Activated naive CD8-positive, alpha-beta T cell (primary cell): ENCODE measurements around the gene MRGPRE.
"Not testable (repeated sequence)": the region's sequence is repeated elsewhere in the genome, so short reads cannot be mapped to it uniquely, and the experiment has no call there.

Experiments
- H3K27ac Mint-ChIP-seq: one replicate; pipeline ENCODE4 v1.8.0; 2021; ENCODE audit warnings: mixed read lengths
- H3K27me3 Mint-ChIP-seq: one replicate; pipeline ENCODE4 v1.8.0; 2021; ENCODE audit warnings: mixed read lengths
- H3K36me3 Mint-ChIP-seq: one replicate; pipeline ENCODE4 v1.8.0; 2021; ENCODE audit warnings: mixed read lengths
- H3K4me1 Mint-ChIP-seq: one replicate; pipeline ENCODE4 v1.8.0; 2021; ENCODE audit warnings: low read depth, mixed read lengths
- H3K4me3 Mint-ChIP-seq: one replicate; pipeline ENCODE4 v1.8.0; 2021; ENCODE audit warnings: mild to moderate bottlenecking, mixed read lengths
- H3K9me3 Mint-ChIP-seq: one replicate; pipeline ENCODE4 v1.8.0; 2021; ENCODE audit warnings: low read depth, mixed read lengths

MRGPRE gene

DNA sequence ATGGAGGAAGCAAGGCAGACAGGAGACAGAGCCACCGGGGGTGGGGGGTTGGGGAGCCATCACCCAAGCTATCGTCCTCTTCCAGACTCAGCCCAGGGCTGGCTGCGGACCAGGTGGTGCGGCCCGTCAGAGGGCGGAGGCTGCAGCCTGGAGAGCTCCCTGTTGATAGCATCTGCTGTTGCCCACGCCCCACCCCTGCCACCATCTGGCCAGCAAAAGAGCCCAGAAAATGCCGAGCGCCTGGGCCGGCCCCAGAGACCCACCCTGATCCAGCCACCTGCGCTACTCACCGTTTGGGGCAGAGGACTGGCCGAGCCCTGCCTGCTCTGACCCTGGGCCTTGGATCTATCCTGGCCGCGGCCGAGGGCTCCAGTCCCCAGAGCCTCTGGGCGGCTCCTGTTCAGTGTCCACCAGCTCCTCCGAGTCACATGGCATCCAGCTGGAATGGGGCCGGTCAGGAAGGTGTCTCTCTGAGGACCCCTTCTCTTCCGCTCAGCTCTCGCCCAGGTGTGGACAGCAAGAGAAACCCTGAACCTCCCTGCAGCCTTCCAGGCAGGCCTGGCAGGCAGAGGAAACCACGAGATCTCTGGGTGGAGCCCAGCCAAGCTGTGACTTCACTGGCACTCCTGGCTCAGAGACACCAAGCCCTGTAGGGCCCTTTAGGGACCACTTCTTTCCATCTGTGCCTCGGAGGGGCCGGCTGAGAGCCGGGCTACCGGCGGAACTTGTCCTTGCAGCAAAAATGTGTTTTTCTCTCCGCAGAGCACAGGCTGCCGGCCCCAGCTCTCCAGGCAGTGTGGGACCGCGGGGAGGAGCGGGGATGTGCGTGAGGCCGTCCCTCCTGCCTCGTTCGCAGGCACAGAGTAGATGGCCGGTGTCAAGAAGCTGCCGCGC lies at the start of gene MRGPRE:
TSS of gene MRGPRE (minus strand) at position 567 of the 894 bp plus-strand sequence. CDS start 3,618 bp downstream, outside the sequence.
- Mint-ChIP-seq H3K36me3 (no peaks in the 10 kb centered on the region), H3K27ac (no peak within 1 kb of the TSS), H3K9me3 (no peaks in the 10 kb centered on the region), H3K4me3 (no peak within 1 kb of the TSS), H3K4me1 (no peaks in the 10 kb centered on the region), H3K27me3 (no peaks in the 10 kb centered on the region)

DNA sequence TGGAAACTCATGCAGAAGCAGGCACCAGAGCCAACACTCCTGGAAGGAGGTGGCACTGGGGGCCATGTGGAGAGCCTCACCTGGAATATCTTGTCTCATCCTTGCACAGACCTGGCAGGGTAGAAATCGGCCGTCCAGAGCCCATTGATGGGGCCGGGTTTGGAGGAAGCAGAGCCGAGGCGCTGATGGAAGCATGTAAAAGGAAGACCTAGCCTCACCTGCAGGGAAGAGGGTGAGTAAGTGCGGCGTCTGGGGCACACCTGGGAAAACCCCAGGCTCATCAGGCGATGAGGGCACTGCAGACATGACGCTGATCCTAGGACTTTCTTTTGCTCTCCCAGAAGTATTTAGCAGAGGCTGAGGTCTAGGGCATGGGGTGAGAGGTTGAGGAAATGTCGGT lies 48.9 kb upstream of the MRGPRE start:
- H3K4me3 Mint-ChIP-seq, H3K9me3 Mint-ChIP-seq, H3K36me3 Mint-ChIP-seq, H3K27me3 Mint-ChIP-seq, H3K4me1 Mint-ChIP-seq, H3K27ac Mint-ChIP-seq: not testable (repeated sequence)

- H3K4me1 Mint-ChIP-seq, H3K9me3 Mint-ChIP-seq, H3K27ac Mint-ChIP-seq, H3K4me3 Mint-ChIP-seq, H3K27me3 Mint-ChIP-seq, H3K36me3 Mint-ChIP-seq: not testable (repeated sequence)
These were observed 48.4 kb upstream of the MRGPRE start for GRCh38 chr11:3280662-3281061.

DNA sequence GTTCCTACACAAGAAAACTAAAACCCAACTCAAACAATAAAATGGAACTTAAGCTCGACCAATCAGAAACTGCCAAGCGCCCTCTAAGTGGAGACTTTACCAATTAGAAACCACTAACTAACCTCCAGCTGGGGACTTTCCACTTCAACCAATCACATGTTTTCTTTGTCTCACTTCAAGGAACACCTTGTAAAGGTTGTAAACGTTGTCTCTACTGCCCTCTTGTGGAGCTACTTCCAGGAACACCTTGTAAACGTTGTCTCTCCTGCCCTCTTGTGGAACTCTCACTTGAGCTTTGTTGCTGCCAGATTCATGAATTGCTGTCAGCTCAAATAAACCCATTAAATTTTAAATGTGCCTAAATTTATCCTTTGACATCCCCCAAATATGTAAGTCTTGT lies 46.7 kb upstream of the MRGPRE start:
- H3K9me3 Mint-ChIP-seq, H3K4me1 Mint-ChIP-seq, H3K27me3 Mint-ChIP-seq, H3K4me3 Mint-ChIP-seq, H3K36me3 Mint-ChIP-seq, H3K27ac Mint-ChIP-seq: not testable (repeated sequence)

- not testable (repeated sequence) for H3K27me3 Mint-ChIP-seq, H3K36me3 Mint-ChIP-seq, H3K9me3 Mint-ChIP-seq, H3K4me1 Mint-ChIP-seq, H3K4me3 Mint-ChIP-seq, H3K27ac Mint-ChIP-seq
These were observed 41.4 kb upstream of the MRGPRE start for GRCh38 chr11:3273629-3274028.

DNA sequence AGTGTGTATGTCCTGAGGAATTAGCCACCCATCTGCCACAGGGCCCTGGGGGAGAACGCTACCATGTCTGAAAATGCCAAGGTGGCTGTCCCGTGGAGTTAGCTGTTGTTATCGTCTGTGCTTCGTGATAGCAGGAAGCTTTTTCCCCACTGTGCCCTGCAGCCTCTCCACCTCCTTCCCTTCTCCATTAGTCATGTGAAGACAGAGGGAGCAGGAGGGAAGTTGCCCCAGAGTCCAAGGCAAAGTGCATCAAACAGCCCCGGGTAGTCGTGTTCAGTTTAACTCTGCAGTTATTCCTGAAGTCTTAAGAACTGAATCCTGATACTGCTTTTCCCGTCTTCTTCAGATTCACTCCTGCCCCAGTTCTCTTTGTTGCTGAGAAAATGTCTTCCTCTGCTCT lies 30.3 kb upstream of the MRGPRE start:
- H3K27ac Mint-ChIP-seq, H3K27me3 Mint-ChIP-seq, H3K36me3 Mint-ChIP-seq, H3K9me3 Mint-ChIP-seq, H3K4me3 Mint-ChIP-seq, H3K4me1 Mint-ChIP-seq: not testable (repeated sequence)

GRCh38 chr11:3261831-3262230 lies 29.6 kb upstream of the MRGPRE start:
- H3K9me3 Mint-ChIP-seq, H3K4me3 Mint-ChIP-seq, H3K27me3 Mint-ChIP-seq, H3K4me1 Mint-ChIP-seq, H3K27ac Mint-ChIP-seq, H3K36me3 Mint-ChIP-seq: not testable (repeated sequence)

- H3K27me3 Mint-ChIP-seq, H3K36me3 Mint-ChIP-seq, H3K4me1 Mint-ChIP-seq, H3K9me3 Mint-ChIP-seq, H3K27ac Mint-ChIP-seq, H3K4me3 Mint-ChIP-seq: not testable (repeated sequence)
These were observed 25.3 kb upstream of the MRGPRE start for GRCh38 chr11:3257509-3257908.

GRCh38 chr11:3255241-3255640 lies 23.0 kb upstream of the MRGPRE start:
- H3K4me1 Mint-ChIP-seq, H3K4me3 Mint-ChIP-seq, H3K27ac Mint-ChIP-seq, H3K36me3 Mint-ChIP-seq, H3K27me3 Mint-ChIP-seq, H3K9me3 Mint-ChIP-seq: not testable (repeated sequence)

GRCh38 chr11:3254773-3255172 lies 22.6 kb upstream of the MRGPRE start:
- not testable (repeated sequence) for H3K9me3 Mint-ChIP-seq, H3K27ac Mint-ChIP-seq, H3K27me3 Mint-ChIP-seq, H3K36me3 Mint-ChIP-seq, H3K4me1 Mint-ChIP-seq, H3K4me3 Mint-ChIP-seq

DNA sequence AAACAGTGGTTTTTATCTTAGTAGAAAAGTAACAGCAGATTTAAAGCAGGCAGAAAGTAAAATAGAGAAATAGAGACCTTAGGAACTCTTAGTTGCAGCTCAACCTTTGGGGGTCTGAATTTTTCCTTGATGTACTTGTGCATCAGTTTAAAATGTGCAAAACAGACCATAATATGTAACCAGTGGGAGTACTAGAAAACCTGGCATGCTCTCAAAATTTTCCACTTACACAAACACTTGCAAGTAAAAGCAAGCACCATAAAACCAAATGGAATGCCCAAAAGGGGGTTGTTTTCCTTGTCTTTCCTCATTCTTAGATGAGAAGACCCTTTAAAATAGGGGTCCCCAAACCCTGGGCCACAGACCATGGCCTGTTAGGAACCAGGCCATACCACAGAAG lies 12.9 kb upstream of the MRGPRE start:
- Mint-ChIP-seq H3K4me3 (no peak overlapping the region), H3K27me3 (peaks cover 4% of the 10 kb centered on the region), H3K36me3 (no peaks in the 10 kb centered on the region), H3K9me3 (no peaks in the 10 kb centered on the region), H3K27ac (no peak overlapping the region), H3K4me1 (no peaks in the 10 kb centered on the region)

- Mint-ChIP-seq H3K27me3 (peaks cover 4% of the 10 kb centered on the region), H3K27ac (no peak overlapping the region), H3K4me3 (no peak overlapping the region), H3K9me3 (no peaks in the 10 kb centered on the region), H3K4me1 (no peaks in the 10 kb centered on the region), H3K36me3 (no peaks in the 10 kb centered on the region)
These were observed 11.7 kb upstream of the MRGPRE start for GRCh38 chr11:3243880-3244279.

- Mint-ChIP-seq H3K36me3 (no peaks in the 10 kb centered on the region), H3K27ac (no peak overlapping the region), H3K27me3 (no peaks in the 10 kb centered on the region), H3K4me1 (no peaks in the 10 kb centered on the region), H3K4me3 (no peak overlapping the region), H3K9me3 (no peaks in the 10 kb centered on the region)
These were observed 4.9 kb upstream of the MRGPRE start for GRCh38 chr11:3237119-3237518.

DNA sequence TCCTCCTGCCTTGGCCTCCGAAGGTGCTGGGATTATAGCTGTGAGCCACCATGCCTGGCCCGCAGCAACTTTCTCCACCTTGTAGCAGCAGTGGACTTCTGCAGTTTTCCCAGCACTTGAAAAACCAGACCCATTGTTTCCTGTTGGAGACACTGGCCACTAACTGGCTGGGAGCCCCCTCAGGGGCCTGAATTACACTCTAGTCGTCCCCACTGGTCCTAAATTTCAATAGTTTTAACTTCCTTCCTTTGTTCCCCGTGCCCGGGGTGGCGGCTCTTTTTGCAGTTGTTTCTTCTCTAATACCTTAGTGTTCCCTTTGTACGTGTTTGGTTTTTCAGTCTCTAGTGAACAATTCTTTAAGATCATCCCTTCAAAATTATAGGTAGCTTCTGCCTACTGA lies 2.6 kb upstream of the MRGPRE start:
- no peaks in the 10 kb centered on the region for H3K9me3 Mint-ChIP-seq
- H3K36me3 Mint-ChIP-seq = no peaks in the 10 kb centered on the region
- no peak overlapping the region for H3K27ac Mint-ChIP-seq
- no peaks in the 10 kb centered on the region for H3K4me1 Mint-ChIP-seq
- H3K4me3 Mint-ChIP-seq = no peak overlapping the region
- no peaks in the 10 kb centered on the region for H3K27me3 Mint-ChIP-seq

- H3K27ac Mint-ChIP-seq = no peak overlapping the region
- no peaks in the 10 kb centered on the region for H3K9me3 Mint-ChIP-seq
- no peak overlapping the region for H3K4me3 Mint-ChIP-seq
- H3K36me3 Mint-ChIP-seq = no peaks in the 10 kb centered on the region
- H3K27me3 Mint-ChIP-seq = no peaks in the 10 kb centered on the region
- H3K4me1 Mint-ChIP-seq = no peaks in the 10 kb centered on the region
These were observed 739 bp upstream of the MRGPRE start for GRCh38 chr11:3232956-3233355.

GRCh38 chr11:3231550-3231850 lies 717 bp downstream of the MRGPRE start:
- Mint-ChIP-seq H3K4me1 (no peaks in the 10 kb centered on the region), H3K27me3 (no peaks in the 10 kb centered on the region), H3K36me3 (no peaks in the 10 kb centered on the region), H3K27ac (no peak overlapping the region), H3K9me3 (no peaks in the 10 kb centered on the region), H3K4me3 (no peak overlapping the region)
